SK-N-SH (cell line): Measurements from ENCODE around the gene CARD19. TPM values are rescaled to one million over a fixed set of nuclear protein-coding genes. Genes with fewer than 3 reads are reported as not detected.
A peak's percentile ranks its signal among the peaks of the same experiment; 100 is the strongest.

Source experiments
- CTCF ChIA-PET: fragments of 300-600, 350-600 bp; formaldehyde crosslinking; extraction: SDS; loops from one replicate; lab custom pipeline; 2021; lab: Yijun Ruan, JAX
- POLR2A ChIA-PET: fragments of 350-600 bp; sonication (Branson Sonifier 250); formaldehyde crosslinking; extraction: SDS; loops from one replicate; lab custom pipeline; 2020; ENCODE audit warnings: antibody characterized with exemption, inconsistent platforms; lab: Yijun Ruan, JAX
- DNase-seq: peaks from one replicate; pipeline ENCODE4 v3.0.0; 2012
- H2AFZ ChIP-seq: fragments of 200-600 bp; sonication (generic); 2 replicates; pipeline ENCODE4 v1.8.1; 2016; ENCODE audit warnings: antibody characterized with exemption, mild to moderate bottlenecking, low read depth
- H3F3A ChIP-seq: fragments of 200-600 bp; sonication (generic); replicated peaks from 2 replicates; pipeline ENCODE3; 2016; ENCODE audit warnings: antibody characterized with exemption, mild to moderate bottlenecking; ENCODE audit not compliant: insufficient read depth
- H3K27ac ChIP-seq, 2 experiments: fragments of 200-500 bp in 1 of 2; fragments of 200-600 bp in 1 of 2; sonication (Bioruptor generic) in 1 of 2; sonication (generic), shearing (Covaris generic) in 1 of 2; 2 replicates each; pipeline versions ENCODE4 v1.5.1 to v1.6.1; 2014 to 2016; ENCODE audit warnings: low read depth in 2 of 2, inconsistent platforms in 1 of 2, low read length in 1 of 2, mild to moderate bottlenecking in 1 of 2, mixed read lengths in 1 of 2
- H3K27me3 ChIP-seq: fragments of 200-600 bp; sonication (generic), shearing (Covaris generic); 2 replicates; pipeline ENCODE4 v1.6.1; 2016; ENCODE audit warnings: mixed run types; ENCODE audit not compliant: insufficient read depth
- H3K36me3 ChIP-seq, 2 experiments: fragments of 200-500 bp in 1 of 2; fragments of 200-600 bp in 1 of 2; sonication (Bioruptor generic) in 1 of 2; sonication (generic) in 1 of 2; replicated peaks in 1 of 2; 2 replicates each; pipeline versions ENCODE3 to v1.5.1; 2014 to 2016; ENCODE audit warnings: low read length in 1 of 2, mild to moderate bottlenecking in 1 of 2; ENCODE audit not compliant: insufficient read depth in 2 of 2, control insufficient read depth in 1 of 2
- H3K4me1 ChIP-seq, 2 experiments: fragments of 200-500 bp in 1 of 2; fragments of 200-600 bp in 1 of 2; sonication (Bioruptor generic) in 1 of 2; sonication (generic), shearing (Covaris generic) in 1 of 2; 2 replicates each; pipeline versions ENCODE4 v1.5.1 to v1.6.1; 2014 to 2016; ENCODE audit warnings: low read depth in 1 of 2, low read length in 1 of 2, mixed run types in 1 of 2; ENCODE audit not compliant: insufficient read depth in 2 of 2, control insufficient read depth in 1 of 2
- H3K4me2 ChIP-seq: fragments of 200-600 bp; sonication (generic), shearing (Covaris generic); 2 replicates; pipeline ENCODE4 v1.6.1; 2017; ENCODE audit warnings: mixed run types
- H3K4me3 ChIP-seq, 2 experiments: fragments of 200-500 bp in 1 of 2; fragments of 200-600 bp in 1 of 2; sonication (Bioruptor generic) in 1 of 2; sonication (generic), shearing (Covaris generic) in 1 of 2; 2 replicates each; pipeline versions ENCODE4 v1.5.1 to v1.8.1; 2014 to 2016; ENCODE audit warnings: low read depth in 2 of 2, inconsistent platforms in 1 of 2, low read length in 1 of 2, mild to moderate bottlenecking in 1 of 2, mixed read lengths in 1 of 2, moderate library complexity in 1 of 2
- H3K79me2 ChIP-seq: fragments of 200-600 bp; sonication (generic); 2 replicates; pipeline ENCODE4 v1.8.1; 2017; ENCODE audit warnings: mild to moderate bottlenecking; ENCODE audit not compliant: insufficient read depth
- H3K9ac ChIP-seq: fragments of 200-600 bp; sonication (generic); 2 replicates; pipeline ENCODE4 v1.6.1; 2017; ENCODE audit warnings: mixed run types
- H3K9me2 ChIP-seq: fragments of 200-600 bp; sonication (generic); 2 replicates; pipeline ENCODE4 v1.6.1; 2017; ENCODE audit warnings: mixed run types
- H3K9me3 ChIP-seq: fragments of 200-600 bp; sonication (generic); 2 replicates; pipeline ENCODE4 v1.6.1; 2017; ENCODE audit warnings: mixed run types, mild to moderate bottlenecking, moderate library complexity
- H4K20me1 ChIP-seq: fragments of 200-600 bp; sonication (generic); 2 replicates; pipeline ENCODE4 v1.6.1; 2017; ENCODE audit warnings: mild to moderate bottlenecking, mixed run types; ENCODE audit not compliant: insufficient read depth
- CTCF ChIP-seq: fragments of 200-600 bp; sonication (generic); IDR thresholded peaks from 2 replicates; pipeline ENCODE4 v1.6.1; 2017; ENCODE audit warnings: antibody characterized with exemption, mild to moderate bottlenecking, moderate library complexity
- EP300 ChIP-seq, 2 experiments: IDR thresholded peaks; 2 replicates each; pipeline versions ENCODE4 v1.4.0 to v1.6.1; 2012; ENCODE audit warnings: borderline replicate concordance in 1 of 2, low read depth in 1 of 2, low read length in 1 of 2
- MAX ChIP-seq: IDR thresholded peaks from 2 replicates; pipeline ENCODE4 v1.4.0; 2012; ENCODE audit warnings: low read depth
- NRF1 ChIP-seq: IDR thresholded peaks from 2 replicates; pipeline ENCODE4 v1.6.1; 2012; ENCODE audit warnings: low read depth, mild to moderate bottlenecking, low read length
- POLR2AphosphoS5 ChIP-seq: IDR thresholded peaks from 2 replicates; pipeline ENCODE4 v1.6.1; 2012; ENCODE audit warnings: low read depth, low read length
- WGBS: methylation state at CpG from one replicate; pipeline ENCODE4 v1.1.6; 2017; ENCODE audit warnings: low lambda C conversion rate; 5-methylcytosine and 5-hydroxymethylcytosine counted together
- polyA plus RNA-seq, 3 experiments: library from polyadenylated mRNA; depleted of rRNA; stranded (reverse); fragments of >200 nt; gene quantifications; 2 replicates each; pipeline ENCODE4 v1.2.3, GENCODE V29; 2012

CARD19 gene
- polyA plus RNA-seq, 1 of the 3 experiments (the other 2 are of a cell fraction), result 165 TPM

- peak overlapping the region; percentile 89; the same call in 1 of the 2 replicates for H2AFZ ChIP-seq
- peak overlapping the region; percentile 70 to 82 for H3K27ac ChIP-seq
- POLR2A ChIA-PET, result interaction anchor here (0.9 kb wide), 1 partner anchor 10 kb away, joined by 3 read pairs; no protein-coding TSS in a partner anchor
- H3K9me2 ChIP-seq, result no peaks in the 10 kb centered on the region
- peaks cover 4% of the 10 kb centered on the region for H3F3A ChIP-seq
- 0% methylated on average over 9 of the region's 34 CpGs for WGBS
- no peaks in the 10 kb centered on the region for H3K9me3 ChIP-seq
- H3K27me3 ChIP-seq, result no peaks in the 10 kb centered on the region
- peaks cover 23% of the 10 kb centered on the region; the same call in 1 of the 2 replicates for H3K79me2 ChIP-seq
- H4K20me1 ChIP-seq, result 0 out of 2 replicates have a peak, but pooled peaks cover 7% of the 10 kb centered on the region
- peak overlapping the region; percentile 75 for H3K9ac ChIP-seq
- peak overlapping the region; percentile 99 for H3K4me2 ChIP-seq
- peaks cover 0 to 2% of the 10 kb centered on the region in 2 experiments for H3K36me3 ChIP-seq
- H3K4me1 ChIP-seq, result peaks cover 8 to 56% of the 10 kb centered on the region in 2 experiments; a peak in 3 of 4 replicates
- no peak for TF ChIP-seq NRF1
- peak; percentile 55; the same call in 1 of the 2 replicates for TF ChIP-seq MAX
- CTCF ChIA-PET, result interaction anchor here (1.1 to 2.4 kb wide), 4 partner anchors 14 to 433 kb away, joined by 4 to 5 read pairs (median 4); no protein-coding TSS in a partner anchor
- DNase-seq, result peak; percentile 85
- peak overlapping the region; percentile 83 to 92 for H3K4me3 ChIP-seq
Observed at GRCh38 chr9:93133681-93134014, 37.6 kb downstream of the CARD19 start.

GRCh38 chr9:93134015-93134739 is 38.2 kb downstream of the CARD19 start, which contains the start of gene NINJ1:
NINJ1 (minus strand) TSS chr9:93134251; CDS start chr9:93134217, 34 bp downstream.
- TF ChIP-seq CTCF (0 out of 2 replicates have a peak, but pooled peaks have one; percentile 6), EP300 (IDR thresholded peaks at IDR 0.05; ENCODE audit: borderline replicate concordance in 1 of 2, low read depth in 1 of 2, low read length in 1 of 2) (no peak), POLR2AphosphoS5 (peak; percentile 58; the same call in 1 of the 2 replicates)
- Histone ChIP-seq H3K4me1 (peaks cover 8 to 51% of the 10 kb centered on the region in 2 experiments; a peak in 3 of 4 replicates), H3K4me2 (peak within 1 kb of the TSS; percentile 99), H3K36me3 (peaks cover 0 to 2% of the 10 kb centered on the region in 2 experiments), H2AFZ (peak within 1 kb of the TSS; percentile 89; the same call in 1 of the 2 replicates), H3F3A (peaks cover 4% of the 10 kb centered on the region), H3K9ac (peak within 1 kb of the TSS; percentile 75), H3K9me2 (no peaks in the 10 kb centered on the region), H3K79me2 (peaks cover 23% of the 10 kb centered on the region; the same call in 1 of the 2 replicates), H3K27me3 (no peaks in the 10 kb centered on the region), H3K27ac (peak within 1 kb of the TSS; percentile 70 to 82), H4K20me1 (0 out of 2 replicates have a peak, but pooled peaks cover 7% of the 10 kb centered on the region), H3K9me3 (no peaks in the 10 kb centered on the region), H3K4me3 (peak within 1 kb of the TSS; percentile 83 to 92)
- ChIA-PET POLR2A (interaction anchor here (0.9 kb wide), 1 partner anchor 9 kb away, joined by 3 read pairs; no protein-coding TSS in a partner anchor), CTCF (interaction anchor here (1.1 to 2.4 kb wide), 5 partner anchors 15 to 432 kb away, joined by 4 to 5 read pairs (median 4); no protein-coding TSS in a partner anchor)
- DNase-seq, result peak; percentile 92
- 9% methylated on average over 15 of the region's 78 CpGs for WGBS
